ENCODE results near the gene LIPE.

DNA sequence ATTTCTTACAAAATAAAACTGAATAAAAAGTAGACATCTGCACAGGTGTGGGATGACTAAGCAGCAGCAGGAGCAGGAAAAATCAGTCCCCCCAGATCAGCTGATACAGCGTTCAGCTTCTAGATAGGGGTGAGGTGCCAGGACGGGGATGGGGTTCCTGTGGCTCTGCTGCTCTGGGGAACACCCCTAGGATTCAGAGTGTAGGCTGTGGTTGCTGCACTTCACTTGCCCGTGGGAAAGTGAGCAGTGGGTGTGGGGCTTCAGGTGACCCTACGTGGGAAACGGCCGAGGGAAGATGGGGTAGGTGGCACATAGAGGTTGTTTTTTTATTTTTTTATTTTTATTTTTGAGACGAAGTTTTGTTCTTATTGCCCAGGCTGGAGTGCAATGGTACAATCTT is 18.8 kb upstream of the LIPE start:
- TF ChIP-seq, protein P1, sequence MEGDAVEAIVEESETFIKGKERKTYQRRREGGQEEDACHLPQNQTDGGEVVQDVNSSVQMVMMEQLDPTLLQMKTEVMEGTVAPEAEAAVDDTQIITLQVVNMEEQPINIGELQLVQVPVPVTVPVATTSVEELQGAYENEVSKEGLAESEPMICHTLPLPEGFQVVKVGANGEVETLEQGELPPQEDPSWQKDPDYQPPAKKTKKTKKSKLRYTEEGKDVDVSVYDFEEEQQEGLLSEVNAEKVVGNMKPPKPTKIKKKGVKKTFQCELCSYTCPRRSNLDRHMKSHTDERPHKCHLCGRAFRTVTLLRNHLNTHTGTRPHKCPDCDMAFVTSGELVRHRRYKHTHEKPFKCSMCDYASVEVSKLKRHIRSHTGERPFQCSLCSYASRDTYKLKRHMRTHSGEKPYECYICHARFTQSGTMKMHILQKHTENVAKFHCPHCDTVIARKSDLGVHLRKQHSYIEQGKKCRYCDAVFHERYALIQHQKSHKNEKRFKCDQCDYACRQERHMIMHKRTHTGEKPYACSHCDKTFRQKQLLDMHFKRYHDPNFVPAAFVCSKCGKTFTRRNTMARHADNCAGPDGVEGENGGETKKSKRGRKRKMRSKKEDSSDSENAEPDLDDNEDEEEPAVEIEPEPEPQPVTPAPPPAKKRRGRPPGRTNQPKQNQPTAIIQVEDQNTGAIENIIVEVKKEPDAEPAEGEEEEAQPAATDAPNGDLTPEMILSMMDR (IDR thresholded peaks at IDR 0.05): no peak
- no peak for TF ChIP-seq POLR2A (IDR thresholded peaks at IDR 0.05)

Data from adrenal gland (tissue), 5 donors.